HL-60 (cell line): ENCODE data around the gene ZNF776.

ENCODE experiments used
- SPI1 ChIP-seq: IDR thresholded peaks from 2 replicates; pipeline ENCODE4 v1.6.1; 2012; ENCODE audit warnings: low read depth, mild to moderate bottlenecking, borderline replicate concordance
- TF ChIP-seq, protein P1 (sequence below): IDR thresholded peaks from one replicate; pipeline ENCODE4 v1.5.1; 2011; ENCODE audit warnings: low read length, control low read depth, inconsistent platforms; ENCODE audit not compliant: insufficient read depth

DNA sequence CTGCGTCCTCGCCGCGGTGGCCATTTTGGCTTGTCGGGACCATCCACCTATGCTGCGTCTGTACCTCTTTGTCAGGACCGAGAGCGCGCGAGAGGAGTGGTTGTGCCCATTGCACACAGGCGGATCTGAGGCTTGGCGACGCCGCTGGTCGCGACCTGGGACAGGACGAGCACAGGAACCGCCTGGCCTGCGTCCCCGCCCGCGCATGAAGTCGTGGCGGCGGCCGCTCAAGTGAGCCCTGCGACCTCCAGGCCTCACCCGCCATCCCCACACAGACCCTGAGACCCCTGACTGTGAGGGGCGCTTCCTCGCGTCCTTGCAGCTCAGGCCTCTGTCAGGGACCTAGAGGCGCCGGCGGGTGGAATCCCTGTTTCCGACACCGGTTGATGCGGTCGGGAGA is 39.7 kb downstream of the ZNF776 start:
- TF ChIP-seq, protein P1, sequence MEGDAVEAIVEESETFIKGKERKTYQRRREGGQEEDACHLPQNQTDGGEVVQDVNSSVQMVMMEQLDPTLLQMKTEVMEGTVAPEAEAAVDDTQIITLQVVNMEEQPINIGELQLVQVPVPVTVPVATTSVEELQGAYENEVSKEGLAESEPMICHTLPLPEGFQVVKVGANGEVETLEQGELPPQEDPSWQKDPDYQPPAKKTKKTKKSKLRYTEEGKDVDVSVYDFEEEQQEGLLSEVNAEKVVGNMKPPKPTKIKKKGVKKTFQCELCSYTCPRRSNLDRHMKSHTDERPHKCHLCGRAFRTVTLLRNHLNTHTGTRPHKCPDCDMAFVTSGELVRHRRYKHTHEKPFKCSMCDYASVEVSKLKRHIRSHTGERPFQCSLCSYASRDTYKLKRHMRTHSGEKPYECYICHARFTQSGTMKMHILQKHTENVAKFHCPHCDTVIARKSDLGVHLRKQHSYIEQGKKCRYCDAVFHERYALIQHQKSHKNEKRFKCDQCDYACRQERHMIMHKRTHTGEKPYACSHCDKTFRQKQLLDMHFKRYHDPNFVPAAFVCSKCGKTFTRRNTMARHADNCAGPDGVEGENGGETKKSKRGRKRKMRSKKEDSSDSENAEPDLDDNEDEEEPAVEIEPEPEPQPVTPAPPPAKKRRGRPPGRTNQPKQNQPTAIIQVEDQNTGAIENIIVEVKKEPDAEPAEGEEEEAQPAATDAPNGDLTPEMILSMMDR: no peak
- TF ChIP-seq SPI1: no peak
